GM18498 (cell line): ENCODE data around the gene RBMS3.
"Not testable (repeated sequence)": the region's sequence is repeated elsewhere in the genome, so short reads cannot be mapped to it uniquely, and the experiment has no call there.

ENCODE experiments used
- ATAC-seq: cut with Tn5 transposase; IDR thresholded peaks from one replicate; pipeline ENCODE4 v1.9.1; 2021; ENCODE audit warnings: mild to moderate bottlenecking, moderate library complexity; ENCODE audit not compliant: unreplicated experiment

The RBMS3 gene

DNA sequence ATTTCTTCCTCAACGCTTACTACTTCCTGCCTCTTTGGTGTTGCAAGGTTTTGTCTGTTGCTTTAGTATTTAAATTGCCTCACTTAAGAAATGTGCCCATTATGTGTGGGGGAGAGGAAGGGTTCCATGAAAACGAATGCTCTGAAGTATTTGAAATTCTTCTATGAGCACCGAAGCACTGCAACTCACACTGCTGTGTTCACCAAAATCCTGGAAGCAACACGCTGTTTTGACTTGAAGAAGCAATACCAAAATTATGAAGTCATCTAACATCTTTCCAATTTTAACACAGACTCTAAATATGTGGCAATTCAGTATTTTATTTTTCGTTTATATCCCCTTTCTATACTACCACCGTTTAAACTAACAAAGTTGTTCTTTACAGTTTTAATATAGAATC, 101.5 kb downstream of the RBMS3 start:
- ATAC-seq, result no peak

GRCh38 chr3:29382845-29383244, 102.0 kb downstream of the RBMS3 start:
- no peak for ATAC-seq

DNA sequence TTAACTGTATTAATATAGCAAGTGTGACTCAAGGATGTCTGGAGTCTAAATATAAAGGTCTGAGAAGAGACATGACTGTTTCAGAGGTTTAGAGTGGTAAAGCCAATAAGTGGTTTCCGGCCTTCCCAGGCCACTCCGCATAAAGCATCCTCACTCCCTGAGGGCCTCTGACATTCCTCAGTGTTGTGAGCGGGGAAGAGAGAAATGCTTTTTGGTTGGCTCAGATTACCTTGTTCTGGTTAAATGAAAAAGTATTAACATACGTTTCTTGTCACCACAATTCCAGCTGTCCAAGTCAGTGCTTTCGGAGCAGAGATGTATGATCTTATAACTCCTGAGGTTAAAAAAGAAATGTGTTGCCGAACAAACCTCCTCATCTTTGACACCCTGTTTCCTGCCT, 103.8 kb downstream of the RBMS3 start:
- no peak for ATAC-seq

- ATAC-seq, result no peak
Measured at GRCh38 chr3:29385046-29385830, 104.4 kb downstream of the RBMS3 start.

GRCh38 chr3:29389362-29389761, 108.5 kb downstream of the RBMS3 start:
- ATAC-seq, result no peak

- ATAC-seq, result no peak
Measured at GRCh38 chr3:29392625-29393388, 111.9 kb downstream of the RBMS3 start.

GRCh38 chr3:29393946-29394345, 113.1 kb downstream of the RBMS3 start:
- not testable (repeated sequence) for ATAC-seq

DNA sequence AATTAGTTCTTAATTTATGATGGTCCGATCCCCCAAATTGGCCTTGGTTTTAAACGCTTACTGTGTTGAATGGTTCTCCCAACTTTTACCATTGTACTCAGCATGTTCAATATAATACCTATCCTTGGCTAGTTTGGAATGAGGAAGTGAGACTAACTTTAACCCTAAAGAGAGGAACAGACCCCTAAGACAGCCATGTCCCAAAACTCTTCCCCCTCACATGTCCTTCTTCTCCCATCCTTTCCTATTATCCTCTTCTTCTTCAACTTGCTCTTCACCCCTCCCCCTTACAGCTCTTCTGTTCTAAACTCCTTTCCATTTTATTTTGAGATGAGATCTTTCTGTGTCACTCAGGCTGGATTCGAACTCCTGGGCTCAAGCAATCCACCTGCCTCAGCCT, 116.5 kb downstream of the RBMS3 start:
- ATAC-seq, result no peak

- ATAC-seq, result no peak
Measured at GRCh38 chr3:29398787-29399186, 117.9 kb downstream of the RBMS3 start.

DNA sequence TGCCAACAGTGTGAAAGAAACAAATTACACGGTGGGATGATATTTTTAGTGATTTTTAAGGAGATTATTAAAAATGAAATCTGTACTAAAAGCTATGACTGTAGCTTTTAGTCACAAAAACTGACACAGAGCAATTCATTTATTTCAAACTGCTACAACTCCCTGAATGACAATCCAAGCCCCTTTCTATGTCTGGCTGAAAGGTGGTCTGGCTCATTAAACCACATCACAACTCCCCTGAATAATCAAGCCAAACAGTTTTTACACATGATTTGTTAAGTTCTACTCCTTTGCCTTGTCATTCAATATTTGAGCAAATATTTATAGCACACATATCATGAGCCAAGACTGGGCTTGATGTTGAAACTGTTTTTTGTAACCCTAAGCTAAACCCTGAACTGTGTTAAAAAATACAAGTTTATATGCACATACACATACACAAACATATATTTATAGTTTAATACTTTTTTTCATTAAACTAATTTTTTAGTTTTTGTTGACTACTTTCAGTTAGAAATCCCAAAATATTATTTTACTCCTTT, 125.5 kb downstream of the RBMS3 start:
- no peak for ATAC-seq

GRCh38 chr3:29408676-29409075, 127.8 kb downstream of the RBMS3 start:
- ATAC-seq, result no peak

- no peak for ATAC-seq
Measured at GRCh38 chr3:29409409-29409808, 128.5 kb downstream of the RBMS3 start.

DNA sequence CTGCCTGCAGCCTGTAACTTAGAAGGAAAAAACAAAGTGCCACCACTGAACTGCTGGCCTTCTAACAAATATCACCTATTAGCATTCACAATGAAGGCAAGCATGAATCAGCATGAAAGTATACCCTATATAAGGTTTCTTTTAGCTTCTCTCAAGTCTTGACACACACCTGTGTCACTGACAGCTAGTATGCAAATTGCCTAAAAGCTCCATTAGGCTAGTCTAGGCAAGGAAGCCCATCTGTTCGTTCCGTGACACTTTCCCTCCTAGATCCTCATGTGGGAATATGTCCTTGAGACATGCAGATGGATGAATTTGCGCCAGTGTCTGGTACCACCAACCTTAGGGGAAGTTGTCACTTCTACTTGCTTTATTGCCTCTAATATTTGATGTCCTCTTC, 129.3 kb downstream of the RBMS3 start:
- peak; percentile 54 for ATAC-seq

DNA sequence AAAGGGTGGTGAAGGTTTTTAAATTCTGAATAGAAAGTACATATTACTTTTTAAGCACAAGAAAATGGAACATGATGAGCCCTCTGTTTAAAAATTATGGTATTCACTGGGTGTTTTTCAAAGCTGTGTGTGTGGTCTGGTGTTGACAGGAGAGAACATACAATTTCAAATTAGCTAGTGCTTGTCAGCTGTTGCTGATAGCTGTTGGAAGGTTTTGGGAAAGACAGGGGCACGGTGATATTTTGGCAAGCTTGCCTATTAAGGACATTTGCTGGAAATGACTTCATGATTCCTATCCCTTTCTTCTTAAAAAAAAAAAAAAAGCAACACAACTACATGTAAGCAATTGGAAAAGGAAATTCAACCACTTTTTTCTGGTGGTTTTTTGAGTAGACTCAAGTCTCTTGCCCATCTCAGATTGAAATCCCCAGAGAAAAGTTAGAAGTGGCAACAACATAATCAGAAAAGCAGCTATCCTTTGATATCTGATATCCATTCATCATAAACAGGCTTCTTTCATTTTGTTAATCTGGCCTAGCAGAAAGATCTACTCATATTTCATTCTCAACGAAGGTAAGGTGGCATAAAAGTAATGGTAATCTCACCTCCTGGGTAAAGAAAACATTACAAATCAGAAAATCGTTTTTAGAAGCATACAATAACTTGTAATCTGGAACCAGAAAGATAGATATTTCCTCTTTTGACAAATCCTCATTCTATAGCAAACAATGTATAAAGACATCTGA, 130.0 kb downstream of the RBMS3 start:
- no peak for ATAC-seq

DNA sequence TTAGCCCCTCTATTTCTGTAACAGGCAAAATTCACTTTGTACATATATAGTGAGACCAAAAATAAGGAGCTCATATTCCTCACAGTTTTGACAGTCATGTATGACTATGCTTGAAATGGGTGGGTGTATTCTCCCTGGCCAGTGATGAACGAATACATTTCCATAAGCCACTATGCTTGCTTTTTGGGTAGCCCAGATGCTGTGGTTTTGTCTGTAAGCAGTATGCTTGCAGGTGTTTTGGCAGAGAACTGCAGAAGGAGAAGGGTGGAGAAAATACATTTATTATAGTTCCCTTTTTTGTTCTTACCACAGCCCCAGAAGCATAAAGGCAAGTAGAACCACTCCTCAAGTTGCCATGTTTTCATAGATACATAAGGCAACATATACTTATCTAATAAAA, 131.2 kb downstream of the RBMS3 start:
- peak; percentile 67 for ATAC-seq

DNA sequence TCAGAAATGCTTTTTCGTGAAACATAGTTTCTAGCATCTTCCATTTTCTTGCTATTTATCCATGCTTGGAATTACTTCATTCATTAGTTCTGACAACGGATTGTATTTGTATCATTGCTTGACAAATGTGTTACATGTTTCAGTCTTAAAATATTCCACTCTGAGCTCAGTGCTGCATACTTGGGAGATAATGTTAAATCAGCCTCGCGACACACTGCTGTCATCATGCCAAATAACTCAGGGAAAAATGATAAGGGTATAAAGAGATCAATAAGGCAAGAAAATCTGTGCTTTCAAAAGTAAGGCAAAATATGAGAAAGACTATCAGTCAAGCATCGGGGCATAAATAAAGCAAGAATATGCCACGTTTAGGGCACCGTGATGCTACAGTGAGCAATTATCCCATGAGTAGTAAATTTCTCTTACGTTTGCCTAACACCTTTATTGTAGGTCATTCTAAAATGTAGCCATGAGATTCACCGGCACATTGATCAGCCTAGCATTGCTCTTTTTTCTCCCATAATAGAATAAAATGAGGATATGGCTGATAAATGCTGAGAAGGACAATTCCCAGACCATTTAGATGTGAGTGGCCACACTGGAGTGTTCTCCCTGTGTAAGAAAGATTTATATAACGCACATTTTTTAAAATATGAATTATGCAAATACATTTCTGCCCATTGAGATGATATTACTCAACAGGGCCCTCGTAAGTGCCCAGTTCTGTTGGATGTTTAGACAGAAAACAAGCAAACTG, 133.8 kb downstream of the RBMS3 start:
- no peak for ATAC-seq

- no peak for ATAC-seq
Measured at GRCh38 chr3:29415482-29416223, 134.8 kb downstream of the RBMS3 start.

- no peak for ATAC-seq
Measured at GRCh38 chr3:29416514-29416913, 135.6 kb downstream of the RBMS3 start.

DNA sequence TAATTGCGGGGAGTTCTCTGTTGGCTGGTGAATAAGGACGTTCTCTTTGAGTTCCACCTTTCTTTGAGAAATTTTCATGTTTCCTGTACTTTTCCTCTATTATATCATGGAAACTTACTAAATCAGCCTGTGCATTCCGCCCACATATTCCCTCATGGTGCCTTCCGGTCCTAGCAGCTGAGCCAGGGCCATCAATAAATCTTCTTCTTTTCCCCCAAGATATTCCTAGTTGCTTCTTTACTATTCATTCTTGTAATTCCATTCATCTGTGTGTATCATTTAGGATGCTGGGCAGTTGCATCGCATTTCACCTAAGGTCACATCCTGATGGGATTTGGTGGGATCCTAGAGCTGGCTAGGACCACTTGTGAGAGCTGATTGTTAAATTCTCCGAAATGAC, 139.2 kb downstream of the RBMS3 start:
- no peak for ATAC-seq
